KMS-11 (cell line): ENCODE data around the gene IL17A.

Source experiments
- H2AFZ ChIP-seq: fragments of 200-600 bp; sonication (generic); 2 replicates; pipeline ENCODE4 v1.6.1; 2016; ENCODE audit warnings: antibody characterized with exemption, mixed run types, low read depth
- H3K27ac ChIP-seq: fragments of 200-600 bp; sonication (generic); 2 replicates; pipeline ENCODE4 v1.6.1; 2016; ENCODE audit warnings: mild to moderate bottlenecking, mixed run types
- H3K27me3 ChIP-seq: fragments of 200-600 bp; sonication (generic); 2 replicates; pipeline ENCODE4 v1.6.1; 2017; ENCODE audit warnings: mild to moderate bottlenecking, low read depth, mixed run types, moderate library complexity; ENCODE audit not compliant: insufficient read depth
- H3K36me3 ChIP-seq: fragments of 200-600 bp; sonication (generic); 2 replicates; pipeline ENCODE4 v1.6.1; 2017; ENCODE audit warnings: mild to moderate bottlenecking, mixed run types; ENCODE audit not compliant: insufficient read depth
- H3K4me1 ChIP-seq: fragments of 200-600 bp; sonication (generic); 2 replicates; pipeline ENCODE4 v1.6.1; 2016; ENCODE audit warnings: mild to moderate bottlenecking, low read depth, mixed run types; ENCODE audit not compliant: poor library complexity, severe bottlenecking
- H3K4me2 ChIP-seq: fragments of 200-600 bp; sonication (generic); 2 replicates; pipeline ENCODE4 v1.7.0; 2016; ENCODE audit warnings: mild to moderate bottlenecking, mixed run types
- H3K4me3 ChIP-seq: fragments of 200-600 bp; sonication (generic); IDR thresholded peaks from 2 replicates; pipeline ENCODE4 v1.6.1; 2017; ENCODE audit warnings: low read depth, low read length, mixed read lengths; ENCODE audit not compliant: insufficient read depth
- H3K79me2 ChIP-seq: fragments of 200-600 bp; sonication (generic); 2 replicates; pipeline ENCODE4 v1.6.1; 2016; ENCODE audit warnings: low read depth, mixed run types; ENCODE audit not compliant: insufficient read depth
- H3K9ac ChIP-seq: fragments of 200-600 bp; sonication (generic); 2 replicates; pipeline ENCODE4 v1.6.1; 2016; ENCODE audit warnings: mild to moderate bottlenecking, mixed run types
- H4K20me1 ChIP-seq: fragments of 200-600 bp; sonication (generic); 2 replicates; pipeline ENCODE4 v1.6.1; 2016; ENCODE audit warnings: mild to moderate bottlenecking, mixed run types; ENCODE audit not compliant: insufficient read depth
- CTCF ChIP-seq: fragments of 200-600 bp; sonication (generic); conservative IDR thresholded peaks from 2 replicates; pipeline ENCODE4 v1.6.1; 2017; ENCODE audit warnings: low read depth, mild to moderate bottlenecking, antibody characterized with exemption, low read length, moderate library complexity, mixed read lengths

The IL17A gene

GRCh38 chr6:52160472-52161104, 25.6 kb upstream of the IL17A start:
- H3K9ac ChIP-seq = no peak overlapping the region
- H3K27me3 ChIP-seq = no peaks in the 10 kb centered on the region; the same call in 1 of the 2 replicates

DNA sequence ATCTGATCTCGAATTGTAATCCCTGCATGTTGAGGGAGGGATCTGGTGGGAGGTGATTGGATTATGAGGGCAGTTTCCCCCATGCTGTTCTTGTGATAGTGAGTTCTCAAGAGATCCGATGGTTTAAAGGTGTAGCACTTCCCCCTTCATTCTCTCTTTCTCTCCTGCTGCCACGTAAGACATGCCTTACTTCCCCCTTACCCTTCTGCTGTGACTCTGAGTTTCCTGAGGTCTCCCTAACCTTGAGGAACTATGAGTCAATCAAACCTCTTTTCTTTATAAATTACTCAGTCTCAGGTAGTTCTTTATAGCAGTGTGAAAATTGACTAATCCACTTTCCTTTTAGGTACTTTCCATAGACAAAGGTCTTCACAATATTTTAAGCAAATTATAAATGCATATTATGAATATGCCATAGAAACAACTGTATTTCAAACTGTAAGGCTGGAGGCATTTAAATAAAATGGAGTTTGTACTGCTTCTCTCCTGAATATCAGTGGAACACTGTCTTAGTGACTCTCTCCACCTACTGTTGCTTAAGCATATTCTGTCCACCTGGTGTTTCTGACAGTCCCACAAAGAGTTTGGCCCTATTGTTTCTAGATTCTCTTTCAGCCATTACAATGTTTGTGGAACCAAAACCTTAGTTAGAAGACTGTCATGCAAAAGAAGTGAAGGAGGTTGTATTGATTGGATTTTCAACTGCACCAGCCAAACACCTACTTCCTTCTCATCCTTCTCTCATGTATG, 24.3 kb upstream of the IL17A start:
- no peak overlapping the region for H3K4me2 ChIP-seq
- no peaks in the 10 kb centered on the region for H3K79me2 ChIP-seq
- H2AFZ ChIP-seq = no peak overlapping the region
- no peak for TF ChIP-seq CTCF
- no peaks in the 10 kb centered on the region for H3K36me3 ChIP-seq
- H3K4me1 ChIP-seq = peaks cover 55% of the 10 kb centered on the region
- no peak overlapping the region for H3K27ac ChIP-seq
- H3K9ac ChIP-seq = no peak overlapping the region
- H3K27me3 ChIP-seq = no peaks in the 10 kb centered on the region; the same call in 1 of the 2 replicates
- H4K20me1 ChIP-seq = no peaks in the 10 kb centered on the region
- no peak overlapping the region for H3K4me3 ChIP-seq

More at GRCh38 chr6:52160472-52161104, 25.6 kb upstream of the IL17A start:
- Histone ChIP-seq H3K4me1 (peaks cover 61% of the 10 kb centered on the region), H3K4me2 (no peak overlapping the region), H3K36me3 (no peaks in the 10 kb centered on the region), H2AFZ (no peak overlapping the region), H3K27ac (no peak overlapping the region), H3K79me2 (no peaks in the 10 kb centered on the region), H4K20me1 (no peaks in the 10 kb centered on the region), H3K4me3 (no peak overlapping the region)
- no peak for TF ChIP-seq CTCF

DNA sequence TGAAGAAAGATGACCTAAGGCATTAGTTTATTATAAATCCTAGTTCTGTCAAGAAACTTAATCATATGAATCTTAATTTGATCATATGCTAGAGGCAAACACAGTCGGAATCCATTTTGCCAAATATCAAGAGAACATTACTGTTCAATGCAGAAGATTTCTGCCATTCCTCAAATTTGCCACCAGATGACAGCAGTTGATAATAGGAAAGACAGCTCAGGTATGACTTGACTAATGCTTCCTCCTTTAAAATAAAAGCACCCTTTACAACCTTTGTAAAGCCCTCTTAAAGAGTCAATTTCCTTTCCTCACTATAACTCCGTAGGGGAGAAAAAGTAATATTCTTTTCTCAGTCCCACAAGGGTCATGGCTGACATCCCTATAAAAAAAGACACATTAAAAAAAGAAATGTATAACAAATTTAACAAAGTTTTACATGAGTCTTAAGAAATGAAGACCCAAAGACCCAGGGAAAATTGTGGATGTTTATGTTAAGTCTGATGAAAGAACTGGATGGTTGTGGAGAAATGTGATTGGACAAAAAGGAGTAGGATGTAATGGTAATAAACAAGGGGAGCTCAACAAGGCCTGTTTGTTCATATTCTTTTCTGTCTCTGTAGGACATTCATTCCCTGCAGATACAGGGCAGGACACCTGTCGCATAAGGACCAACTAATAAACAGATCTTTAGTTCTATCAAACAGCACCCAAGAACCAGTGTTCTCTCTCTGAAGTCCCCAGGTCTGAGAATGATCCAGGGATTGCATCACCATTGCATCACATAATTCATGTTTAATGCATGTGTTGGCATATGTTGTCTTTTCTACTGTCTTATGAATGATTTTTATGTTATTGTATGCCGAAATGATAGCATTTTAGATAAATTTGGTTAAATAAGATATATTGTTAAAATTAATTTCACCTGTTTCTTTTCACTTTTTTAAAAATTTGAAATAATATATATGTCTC, 23.0 kb upstream of the IL17A start:
- no peaks in the 10 kb centered on the region for H4K20me1 ChIP-seq
- no peak overlapping the region for H2AFZ ChIP-seq
- no peaks in the 10 kb centered on the region; the same call in 1 of the 2 replicates for H3K27me3 ChIP-seq
- H3K4me3 ChIP-seq = no peak overlapping the region
- H3K4me2 ChIP-seq = peak overlapping the region; percentile 33
- no peak overlapping the region for H3K27ac ChIP-seq
- no peaks in the 10 kb centered on the region for H3K36me3 ChIP-seq
- peaks cover 51% of the 10 kb centered on the region for H3K4me1 ChIP-seq
- H3K9ac ChIP-seq = no peak overlapping the region
- H3K79me2 ChIP-seq = no peaks in the 10 kb centered on the region
- peak; percentile 91 for TF ChIP-seq CTCF

- H4K20me1 ChIP-seq = no peaks in the 10 kb centered on the region
- no peaks in the 10 kb centered on the region for H3K79me2 ChIP-seq
- no peak overlapping the region for H2AFZ ChIP-seq
- no peaks in the 10 kb centered on the region for H3K36me3 ChIP-seq
- peak overlapping the region; percentile 56; the same call in 1 of the 2 replicates for H3K4me2 ChIP-seq
- H3K4me3 ChIP-seq = no peak overlapping the region
- TF ChIP-seq CTCF = no peak
- no peak overlapping the region for H3K9ac ChIP-seq
- H3K27me3 ChIP-seq = no peaks in the 10 kb centered on the region; the same call in 1 of the 2 replicates
- no peak overlapping the region for H3K27ac ChIP-seq
- H3K4me1 ChIP-seq = peaks cover 51% of the 10 kb centered on the region
Observed at GRCh38 chr6:52164319-52165094, 21.7 kb upstream of the IL17A start.
